ENCODE measurements around the gene NXPH3. TPM values are rescaled to one million over a fixed set of nuclear protein-coding genes. Genes with fewer than 3 reads are reported as not detected.

Gene NXPH3
- total RNA-seq, 2 donors from 2014 or later, result 0.42 to 2.1 TPM

DNA sequence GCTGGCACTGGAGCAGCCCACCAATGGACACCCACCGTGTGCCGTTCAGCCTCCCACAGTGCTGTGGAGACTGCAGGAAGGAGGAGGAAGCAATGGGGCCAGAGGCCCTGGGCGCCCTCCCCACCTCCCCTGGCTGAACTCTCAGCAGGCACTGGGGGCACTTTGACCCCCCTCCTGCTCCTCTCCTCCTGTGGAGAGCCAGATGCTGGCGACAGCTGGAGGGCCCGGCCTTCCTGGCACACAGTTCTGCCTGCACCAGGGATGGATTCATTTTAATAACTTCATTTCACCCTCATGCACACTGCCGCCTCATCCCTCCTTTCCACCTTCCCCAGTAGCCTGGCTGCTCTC, 6.0 kb downstream of the NXPH3 start:
- no peaks in the 10 kb centered on the region for H3K4me1 ChIP-seq
- no peaks in the 10 kb centered on the region for H3K9me3 ChIP-seq
- TF ChIP-seq, protein P1, sequence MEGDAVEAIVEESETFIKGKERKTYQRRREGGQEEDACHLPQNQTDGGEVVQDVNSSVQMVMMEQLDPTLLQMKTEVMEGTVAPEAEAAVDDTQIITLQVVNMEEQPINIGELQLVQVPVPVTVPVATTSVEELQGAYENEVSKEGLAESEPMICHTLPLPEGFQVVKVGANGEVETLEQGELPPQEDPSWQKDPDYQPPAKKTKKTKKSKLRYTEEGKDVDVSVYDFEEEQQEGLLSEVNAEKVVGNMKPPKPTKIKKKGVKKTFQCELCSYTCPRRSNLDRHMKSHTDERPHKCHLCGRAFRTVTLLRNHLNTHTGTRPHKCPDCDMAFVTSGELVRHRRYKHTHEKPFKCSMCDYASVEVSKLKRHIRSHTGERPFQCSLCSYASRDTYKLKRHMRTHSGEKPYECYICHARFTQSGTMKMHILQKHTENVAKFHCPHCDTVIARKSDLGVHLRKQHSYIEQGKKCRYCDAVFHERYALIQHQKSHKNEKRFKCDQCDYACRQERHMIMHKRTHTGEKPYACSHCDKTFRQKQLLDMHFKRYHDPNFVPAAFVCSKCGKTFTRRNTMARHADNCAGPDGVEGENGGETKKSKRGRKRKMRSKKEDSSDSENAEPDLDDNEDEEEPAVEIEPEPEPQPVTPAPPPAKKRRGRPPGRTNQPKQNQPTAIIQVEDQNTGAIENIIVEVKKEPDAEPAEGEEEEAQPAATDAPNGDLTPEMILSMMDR (IDR thresholded peaks at IDR 0.05), result no peak
- no peaks in the 10 kb centered on the region for H3K36me3 ChIP-seq
- no peak overlapping the region for H3K27ac ChIP-seq
- H3K27me3 ChIP-seq, result peaks cover 13% of the 10 kb centered on the region
- intact Hi-C loops (cut with DNase I), result no loop called here
- H3K4me3 ChIP-seq, result no peak overlapping the region
- DNase-seq, result no peak
- H3K9ac ChIP-seq (ENCODE audit: low read depth in 2 of 2, low read length in 2 of 2), result no peak overlapping the region

DNA sequence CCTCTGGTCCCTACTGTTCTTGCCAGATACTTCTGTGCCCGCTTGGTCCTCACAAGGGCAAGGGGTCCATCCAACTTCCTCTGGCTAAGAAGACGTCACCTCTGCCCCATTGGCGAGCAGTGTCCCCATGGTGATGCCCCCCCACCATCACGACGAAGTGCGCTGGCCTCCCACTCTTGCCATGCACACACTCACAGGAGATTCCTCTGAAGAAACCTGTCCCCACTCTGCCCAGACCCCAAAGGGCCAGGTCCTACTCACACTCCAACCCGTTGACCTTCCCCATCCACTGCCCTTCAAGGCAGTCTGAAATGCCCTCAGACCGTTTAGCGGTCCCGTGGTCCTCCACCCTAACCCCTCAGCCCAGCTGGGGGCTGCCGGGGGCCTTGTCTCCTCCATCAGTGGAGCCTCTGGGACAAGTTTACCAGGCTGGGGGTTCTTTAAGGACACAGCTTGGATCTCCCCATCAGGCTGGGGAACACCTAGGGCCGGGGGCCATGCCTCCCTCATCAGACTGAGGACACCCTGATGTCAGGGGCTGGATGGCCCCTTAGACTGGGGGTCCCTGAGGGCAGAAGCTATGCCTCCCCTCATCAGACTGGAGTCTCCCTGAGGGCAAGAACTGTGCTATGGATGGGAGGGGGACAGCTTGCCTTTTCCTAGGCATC, 6.5 kb downstream of the NXPH3 start:
- Histone ChIP-seq H3K4me1 (no peaks in the 10 kb centered on the region), H3K4me3 (no peak overlapping the region), H3K27me3 (peaks cover 7% of the 10 kb centered on the region), H3K36me3 (no peaks in the 10 kb centered on the region), H3K9me3 (no peaks in the 10 kb centered on the region), H3K9ac (ENCODE audit: low read depth in 2 of 2, low read length in 2 of 2) (no peak overlapping the region), H3K27ac (no peak overlapping the region)
- TF ChIP-seq, protein P1 (IDR thresholded peaks at IDR 0.05), result no peak
- no peak for DNase-seq
- intact Hi-C loops (cut with DNase I), result no loop called here

DNA sequence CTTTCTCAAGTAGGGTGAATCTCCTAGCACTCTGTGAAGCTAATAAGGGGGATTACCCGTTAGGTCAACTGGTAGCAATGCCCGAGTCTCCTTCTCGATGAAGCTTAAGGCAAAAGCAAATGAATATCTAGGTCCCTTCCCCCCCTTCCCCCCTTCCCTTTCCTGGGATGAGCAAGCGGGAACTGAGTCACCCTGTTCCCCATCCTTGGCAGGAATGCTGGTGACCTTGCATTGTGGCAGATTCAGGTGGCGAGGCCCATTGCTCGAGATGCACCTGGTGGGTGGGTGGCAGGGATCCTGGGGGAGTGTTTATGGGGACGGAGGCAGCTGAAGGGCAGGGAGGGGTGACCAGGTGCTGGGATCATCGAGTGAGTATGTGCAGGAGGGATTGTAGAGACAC, 7.1 kb downstream of the NXPH3 start:
- Histone ChIP-seq H3K27me3 (peaks cover 3% of the 10 kb centered on the region), H3K4me3 (no peak overlapping the region), H3K9me3 (no peaks in the 10 kb centered on the region), H3K36me3 (no peaks in the 10 kb centered on the region), H3K9ac (ENCODE audit: low read depth in 2 of 2, low read length in 2 of 2) (no peak overlapping the region), H3K4me1 (no peaks in the 10 kb centered on the region), H3K27ac (no peak overlapping the region)
- TF ChIP-seq, protein P1 (IDR thresholded peaks at IDR 0.05), result no peak
- intact Hi-C loops (cut with DNase I), result no loop called here
- DNase-seq, result no peak

GRCh38 chr17:49583226-49583625, 7.6 kb downstream of the NXPH3 start:
- no peaks in the 10 kb centered on the region for H3K9me3 ChIP-seq
- DNase-seq, result no peak
- H3K27ac ChIP-seq, result no peak overlapping the region
- intact Hi-C loops (cut with DNase I), result no loop called here
- TF ChIP-seq, protein P1 (IDR thresholded peaks at IDR 0.05), result no peak
- H3K27me3 ChIP-seq, result no peaks in the 10 kb centered on the region
- H3K4me3 ChIP-seq, result no peak overlapping the region
- no peaks in the 10 kb centered on the region for H3K36me3 ChIP-seq
- no peak overlapping the region for H3K9ac ChIP-seq (ENCODE audit: low read depth in 2 of 2, low read length in 2 of 2)
- H3K4me1 ChIP-seq, result no peaks in the 10 kb centered on the region

DNA sequence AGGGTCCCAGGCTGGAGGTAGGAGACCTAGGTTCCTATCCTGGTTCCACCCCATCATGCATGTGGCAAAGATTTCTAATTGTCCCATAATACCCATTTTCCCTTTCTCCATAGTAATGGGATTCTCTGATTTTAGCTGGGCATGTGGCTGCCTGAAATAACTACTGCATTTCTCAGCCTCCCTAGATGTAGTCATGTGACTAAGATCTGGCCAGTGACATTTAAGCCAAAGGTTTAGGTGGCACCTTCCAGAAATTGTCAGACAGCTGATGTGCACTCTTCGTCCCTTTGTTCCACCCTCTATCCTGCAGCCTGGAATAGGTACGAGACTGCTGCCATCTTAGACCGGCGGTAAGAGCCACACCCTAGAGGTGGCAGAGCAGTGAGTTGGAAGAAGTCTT, 8.2 kb downstream of the NXPH3 start:
- Histone ChIP-seq H3K4me3 (no peak overlapping the region), H3K36me3 (no peaks in the 10 kb centered on the region), H3K9me3 (no peaks in the 10 kb centered on the region), H3K27me3 (no peaks in the 10 kb centered on the region), H3K9ac (ENCODE audit: low read depth in 2 of 2, low read length in 2 of 2) (no peak overlapping the region), H3K27ac (no peak overlapping the region), H3K4me1 (no peaks in the 10 kb centered on the region)
- DNase-seq, result no peak
- intact Hi-C loops (cut with DNase I), result no loop called here
- TF ChIP-seq, protein P1 (IDR thresholded peaks at IDR 0.05), result no peak

All from colonic mucosa (tissue), 4 donors.